ENCODE data around the gene NR1H3. TPM values are rescaled to one million over a fixed set of nuclear protein-coding genes. Genes with fewer than 3 reads are reported as not detected.

Gene NR1H3
- total and polyA plus RNA-seq, 4 donors = 14.9 to 123 (median 49.0) TPM

DNA sequence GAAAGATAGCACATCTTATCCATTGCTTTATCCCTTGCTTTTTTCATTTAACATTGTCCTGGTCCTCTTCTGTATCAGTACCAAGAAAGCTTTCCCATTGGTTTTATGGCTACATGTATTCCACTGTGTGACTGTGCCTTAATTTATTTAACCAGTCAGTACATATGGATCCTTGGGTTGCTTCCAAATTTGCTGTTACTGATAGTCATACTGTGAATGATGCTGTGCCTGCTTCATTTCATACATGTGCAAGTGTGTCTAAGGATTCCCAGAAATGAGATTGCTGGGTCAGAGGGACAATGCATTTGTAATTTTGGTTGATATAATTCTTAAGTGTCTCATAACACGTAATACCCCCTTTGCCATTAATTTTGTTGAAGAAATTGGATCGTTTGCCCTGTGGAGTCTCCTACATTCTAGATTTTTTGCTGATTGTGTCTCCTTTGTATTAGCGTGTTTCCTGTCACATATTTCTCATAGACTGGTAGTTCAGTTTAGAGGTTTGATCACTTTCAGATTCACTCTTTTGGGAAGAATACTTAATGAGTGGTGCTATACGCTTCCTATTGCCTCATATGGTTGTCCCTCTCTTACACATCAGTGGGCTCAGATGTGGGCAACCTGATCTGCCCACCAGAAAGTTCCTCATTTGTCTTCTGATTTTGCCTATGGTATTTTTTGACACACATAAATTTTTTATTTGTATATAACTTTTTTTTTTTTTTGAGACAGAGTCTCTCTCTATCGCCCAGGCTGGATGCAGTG, 59.5 kb downstream of the NR1H3 start:
- no peaks in the 10 kb centered on the region for H3K9me3 ChIP-seq (ENCODE audit: control insufficient read depth, low read length)
- H3K4me3 ChIP-seq (ENCODE audit: low read length in 2 of 2) = no peak overlapping the region
- intact Hi-C loops (cut with DNase I) = no loop called here
- H3K27me3 ChIP-seq (ENCODE audit: control insufficient read depth in 1 of 2, insufficient read depth in 2 of 2, low read length in 1 of 2) = no peaks in the 10 kb centered on the region
- H3K4me1 ChIP-seq (ENCODE audit: control insufficient read depth in 1 of 2, insufficient read depth in 2 of 2, low read length in 2 of 2) = no peaks in the 10 kb centered on the region
- no peak for ATAC-seq (ENCODE audit: low FRiP score)
- H3K27ac ChIP-seq (ENCODE audit: low read depth in 1 of 2, low read length in 2 of 2) = no peak overlapping the region
- no peak for DNase-seq
- peaks cover 0 to 8% of the 10 kb centered on the region in 2 donors for H3K36me3 ChIP-seq (ENCODE audit: control insufficient read depth in 1 of 2, insufficient read depth in 2 of 2, low read length in 1 of 2)
- 87 to 89% methylated on average over 5 of the region's 5 CpGs for WGBS, 2 donors

GRCh38 chr11:47318166-47318565, 60.4 kb downstream of the NR1H3 start:
- peaks cover 0 to 6% of the 10 kb centered on the region in 2 donors for H3K36me3 ChIP-seq (ENCODE audit: control insufficient read depth in 1 of 2, insufficient read depth in 2 of 2, low read length in 1 of 2)
- WGBS, 2 donors = 85 to 89% methylated on average over 2 of the region's 2 CpGs
- intact Hi-C loops (cut with DNase I) = no loop called here

More at GRCh38 chr11:47318166-47318565, 60.4 kb downstream of the NR1H3 start:
- Histone ChIP-seq H3K27me3 (ENCODE audit: control insufficient read depth in 1 of 2, insufficient read depth in 2 of 2, low read length in 1 of 2) (no peaks in the 10 kb centered on the region), H3K27ac (ENCODE audit: low read depth in 1 of 2, low read length in 2 of 2) (no peak overlapping the region), H3K9me3 (ENCODE audit: control insufficient read depth, low read length) (no peaks in the 10 kb centered on the region), H3K4me1 (ENCODE audit: control insufficient read depth in 1 of 2, insufficient read depth in 2 of 2, low read length in 2 of 2) (no peaks in the 10 kb centered on the region), H3K4me3 (ENCODE audit: low read length in 2 of 2) (no peak overlapping the region)
- no peak for ATAC-seq (ENCODE audit: low FRiP score)
- no peak for DNase-seq

Other genes with a start within 250 kb of the NR1H3 start
- gene ARFGAP2, start 81.1 kb upstream of the NR1H3 start, total RNA-seq = 10 to 100 TPM; 65.8 to 68.2 TPM
- 10 to 100 TPM; 38.4 to 94.1 TPM for gene ARFGAP2, start 81.1 kb upstream of the NR1H3 start, polyA plus RNA-seq
- 10 to 100 TPM; 24.6 to 36.2 TPM for gene PACSIN3, start 71.6 kb upstream of the NR1H3 start, total RNA-seq
- gene PACSIN3, start 71.6 kb upstream of the NR1H3 start, polyA plus RNA-seq = 10 to 100 TPM; 22.0 to 37.1 TPM
- 10 to 100 TPM; 54.8 to 60.6 TPM for gene DDB2, start 43.0 kb upstream of the NR1H3 start, total RNA-seq
- gene DDB2, start 43.0 kb upstream of the NR1H3 start, polyA plus RNA-seq = 100 to 1,000 TPM in 1 of 2 donors, 10 to 100 TPM in 1; 32.9 to 117 TPM
- gene ACP2, start 9.2 kb upstream of the NR1H3 start, total RNA-seq = 10 to 100 TPM; 20.6 to 27.8 TPM
- 10 to 100 TPM; 18.0 to 19.9 TPM for gene ACP2, start 9.2 kb upstream of the NR1H3 start, polyA plus RNA-seq
- 10 to 100 TPM; 34.9 to 58.0 TPM for gene MADD, start 12.1 kb downstream of the NR1H3 start, total RNA-seq
- 10 to 100 TPM; 13.8 to 28.9 TPM for gene MADD, start 12.1 kb downstream of the NR1H3 start, polyA plus RNA-seq
- gene MYBPC3, start 94.7 kb downstream of the NR1H3 start, total RNA-seq = under 1 TPM; 0.15 to 0.42 TPM
- gene MYBPC3, start 94.7 kb downstream of the NR1H3 start, polyA plus RNA-seq = 1 to 10 TPM in 1 of 2 donors, under 1 TPM in 1; 0.03 to 1.9 TPM
- 10 to 100 TPM; 41.0 to 56.0 TPM for gene SPI1, start 120.6 kb downstream of the NR1H3 start, total RNA-seq
- 10 to 100 TPM in 1 of 2 donors, 1 to 10 TPM in 1; 6.3 to 37.8 TPM for gene SPI1, start 120.6 kb downstream of the NR1H3 start, polyA plus RNA-seq
- gene SLC39A13, start 150.6 kb downstream of the NR1H3 start, total RNA-seq = 10 to 100 TPM; 75.1 to 88.9 TPM
- gene SLC39A13, start 150.6 kb downstream of the NR1H3 start, polyA plus RNA-seq = 100 to 1,000 TPM in 1 of 2 donors, 10 to 100 TPM in 1; 34.7 to 118 TPM
- 100 to 1,000 TPM in 1 of 2 donors, 10 to 100 TPM in 1; 84.2 to 117 TPM for gene PSMC3, start 168.4 kb downstream of the NR1H3 start, total RNA-seq
- gene PSMC3, start 168.4 kb downstream of the NR1H3 start, polyA plus RNA-seq = 100 to 1,000 TPM; 181 to 204 TPM
- under 1 TPM; 0.66 to 0.71 TPM for gene RAPSN, start 191.1 kb downstream of the NR1H3 start, total RNA-seq
- under 1 TPM in 1 of 2 donors, not detected in 1; 0.46 TPM for gene RAPSN, start 191.1 kb downstream of the NR1H3 start, polyA plus RNA-seq

Data from aorta (tissue), 5 donors.